Measurements from ENCODE around the gene DCHS1. TPM values are rescaled to one million over a fixed set of nuclear protein-coding genes. Genes with fewer than 3 reads are reported as not detected.
A peak's percentile ranks its signal among the peaks of the same experiment; 100 is the strongest.

The DCHS1 gene
- total RNA-seq, 4 donors from 2014 or later: 22.2 to 59.8 (median 37.8) TPM

- no peak overlapping the region for H3K4me3 ChIP-seq
- 24% methylated on average over 2 of the region's 3 CpGs; no CpG with 5 or more reads in 1 of the 2 donors for WGBS, 2 donors (ENCODE audit: low coverage in 1 of 2)
- H3K9me3 ChIP-seq: no peaks in the 10 kb centered on the region
- ATAC-seq: peak; percentile 67
- peaks cover 0 to 55% (median 27%) of the 10 kb centered on the region in 3 donors for H3K4me1 ChIP-seq
- H3K27me3 ChIP-seq: no peaks in the 10 kb centered on the region
- H3K36me3 ChIP-seq: peaks cover 0 to 7% of the 10 kb centered on the region in 2 donors
- TF ChIP-seq EP300 (IDR thresholded peaks at IDR 0.05): no peak
- no peak for TF ChIP-seq POLR2A (IDR thresholded peaks at IDR 0.05)
- TF ChIP-seq CTCF (IDR thresholded peaks at IDR 0.05): no peak
- TF ChIP-seq POLR2AphosphoS5 (IDR thresholded peaks at IDR 0.05): no peak
- H3K27ac ChIP-seq: peak overlapping the region in 3 of 4 donors; percentile 70 to 81 (median 77)
Observed at GRCh38 chr11:6646576-6646917, 9.1 kb downstream of the DCHS1 start.

DNA sequence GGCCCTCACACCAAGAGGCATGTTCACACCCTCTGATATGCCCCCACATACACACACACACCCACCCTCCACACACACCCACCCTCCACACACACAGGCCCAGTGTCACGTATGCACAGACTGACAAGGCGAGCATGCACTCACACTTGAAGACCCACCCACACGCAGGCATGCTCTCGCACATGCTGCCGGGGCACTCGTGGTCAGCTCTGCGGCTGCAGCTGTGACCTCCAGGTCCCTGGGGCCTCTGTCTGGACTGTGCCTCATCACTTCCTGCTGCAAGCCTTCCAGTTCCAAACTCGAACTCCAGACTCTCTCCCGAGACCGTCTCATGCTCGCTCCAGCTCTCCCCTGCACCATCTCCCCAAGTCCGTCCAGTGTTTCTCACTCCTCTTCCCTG, 9.5 kb downstream of the DCHS1 start:
- peak; percentile 58 for ATAC-seq
- no peaks in the 10 kb centered on the region for H3K27me3 ChIP-seq
- H3K4me3 ChIP-seq: no peak overlapping the region
- H3K9me3 ChIP-seq: no peaks in the 10 kb centered on the region
- H3K27ac ChIP-seq: peak overlapping the region in 3 of 4 donors; percentile 70 to 81 (median 77)
- peaks cover 0 to 11% of the 10 kb centered on the region in 2 donors for H3K36me3 ChIP-seq
- TF ChIP-seq POLR2AphosphoS5 (IDR thresholded peaks at IDR 0.05): no peak
- no peak for TF ChIP-seq POLR2A (IDR thresholded peaks at IDR 0.05)
- no peak for TF ChIP-seq EP300 (IDR thresholded peaks at IDR 0.05)
- no peak for TF ChIP-seq CTCF (IDR thresholded peaks at IDR 0.05)
- peaks cover 0 to 55% (median 27%) of the 10 kb centered on the region in 3 donors for H3K4me1 ChIP-seq
- 45 to 49% methylated on average over 6 to 12 of the region's 12 CpGs for WGBS, 2 donors (ENCODE audit: low coverage in 1 of 2)

DNA sequence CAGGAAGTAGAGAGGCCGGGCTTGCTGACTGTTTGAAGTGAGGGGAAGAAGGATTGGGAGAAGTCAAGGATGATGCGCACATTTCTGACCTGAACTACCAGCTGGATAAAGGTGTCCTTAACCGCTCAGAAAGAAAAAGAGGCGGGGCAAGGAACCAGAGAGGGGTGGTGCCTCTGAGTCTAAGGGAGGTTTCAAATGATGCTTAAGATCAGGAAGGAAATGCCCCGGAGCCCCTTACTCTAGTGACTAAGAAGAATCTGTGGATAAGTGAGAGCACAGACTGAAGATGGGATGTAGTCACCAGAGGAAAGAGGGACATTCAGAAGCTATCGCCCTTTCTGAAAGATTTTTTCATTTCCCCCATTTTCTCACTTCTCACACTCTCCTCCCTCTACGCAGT, 12.7 kb downstream of the DCHS1 start:
- 79 to 90% methylated on average over 5 to 7 of the region's 7 CpGs for WGBS, 2 donors (ENCODE audit: low coverage in 1 of 2)
- Histone ChIP-seq H3K36me3 (peaks cover 0 to 27% of the 10 kb centered on the region in 2 donors), H3K27ac (no peak overlapping the region), H3K4me1 (peaks cover 7 to 62% (median 36%) of the 10 kb centered on the region in 3 donors), H3K9me3 (no peaks in the 10 kb centered on the region), H3K4me3 (no peak overlapping the region), H3K27me3 (no peaks in the 10 kb centered on the region)
- no peak for TF ChIP-seq POLR2AphosphoS5 (IDR thresholded peaks at IDR 0.05)
- no peak for TF ChIP-seq EP300 (IDR thresholded peaks at IDR 0.05)
- TF ChIP-seq CTCF (IDR thresholded peaks at IDR 0.05): no peak
- no peak for TF ChIP-seq POLR2A (IDR thresholded peaks at IDR 0.05)
- ATAC-seq: no peak

- no peak for ATAC-seq
- H3K9me3 ChIP-seq: no peaks in the 10 kb centered on the region
- no CpG with 5 or more reads among the region's 26 CpGs for WGBS, 2 donors (ENCODE audit: low coverage in 1 of 2)
- H3K4me3 ChIP-seq: no peak overlapping the region
- no peaks in the 10 kb centered on the region for H3K27me3 ChIP-seq
- peaks cover 7 to 62% (median 29%) of the 10 kb centered on the region in 3 donors for H3K4me1 ChIP-seq
- no peak overlapping the region for H3K27ac ChIP-seq
- TF ChIP-seq EP300 (IDR thresholded peaks at IDR 0.05): no peak
- no peak for TF ChIP-seq POLR2AphosphoS5 (IDR thresholded peaks at IDR 0.05)
- TF ChIP-seq CTCF (IDR thresholded peaks at IDR 0.05): no peak
- TF ChIP-seq POLR2A (IDR thresholded peaks at IDR 0.05): no peak
- H3K36me3 ChIP-seq: peaks cover 0 to 27% of the 10 kb centered on the region in 2 donors
Observed at GRCh38 chr11:6640985-6641701, 14.5 kb downstream of the DCHS1 start.
